ENCODE data around the gene GNG13.
A peak's percentile ranks its signal among the peaks of the same experiment; 100 is the strongest.

GNG13 gene

DNA sequence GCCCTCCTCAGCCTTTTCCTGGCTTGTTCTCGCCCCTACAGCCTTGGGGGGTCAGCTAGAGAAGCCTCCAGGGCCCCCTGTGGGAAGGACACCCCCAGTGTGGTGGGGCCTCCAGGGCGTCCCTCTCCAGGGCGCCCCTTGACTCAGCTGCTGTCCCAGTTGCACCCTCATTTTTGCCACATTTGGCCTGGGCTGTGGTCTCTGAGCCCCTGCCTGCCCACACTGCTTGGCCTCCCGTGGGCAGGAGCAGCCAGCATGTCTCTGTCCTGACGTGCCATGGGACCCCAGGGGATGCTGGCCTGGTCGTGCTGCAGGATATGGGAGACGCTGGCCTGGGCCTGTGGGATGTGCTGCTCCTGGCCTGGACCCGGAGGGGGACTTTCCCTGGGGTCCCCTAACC, 7.1 kb downstream of the GNG13 start:
- DNase-seq: no peak

DNA sequence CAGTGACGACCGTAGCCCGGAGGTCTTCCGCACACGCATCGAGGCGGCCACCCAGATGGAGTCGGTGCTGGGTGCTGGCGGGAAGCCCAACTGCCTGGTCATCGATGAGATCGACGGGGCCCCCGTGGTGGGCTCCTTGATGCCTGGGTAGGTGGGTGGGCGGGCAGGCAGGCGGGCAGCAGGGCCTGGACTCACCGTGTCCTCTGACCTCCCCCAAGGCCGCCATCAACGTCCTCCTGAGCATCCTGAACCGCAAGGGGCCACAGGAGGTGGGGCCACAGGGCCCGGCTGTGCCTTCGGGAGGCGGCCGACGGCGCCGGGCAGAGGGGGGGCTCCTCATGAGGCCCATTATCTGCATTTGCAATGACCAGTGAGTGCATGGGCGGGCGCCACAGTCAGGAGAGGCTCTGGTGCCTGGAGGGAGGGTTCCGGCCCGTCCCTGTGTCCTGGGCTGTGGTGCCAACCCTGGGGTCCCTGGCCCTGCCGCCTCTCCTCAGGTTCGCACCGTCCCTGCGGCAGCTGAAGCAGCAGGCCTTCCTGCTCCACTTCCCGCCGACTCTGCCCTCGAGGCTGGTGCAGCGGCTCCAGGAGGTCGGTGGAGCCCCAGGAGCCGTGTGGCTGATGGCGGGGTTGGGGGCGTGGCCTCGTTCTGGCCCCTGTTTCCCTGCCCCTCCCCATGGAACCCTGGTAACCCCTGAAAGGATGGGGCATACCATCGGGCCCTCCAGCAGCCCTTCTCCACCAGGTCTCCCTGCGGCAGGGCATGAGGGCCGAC, 8.1 kb downstream of the GNG13 start:
- DNase-seq: no peak

DNA sequence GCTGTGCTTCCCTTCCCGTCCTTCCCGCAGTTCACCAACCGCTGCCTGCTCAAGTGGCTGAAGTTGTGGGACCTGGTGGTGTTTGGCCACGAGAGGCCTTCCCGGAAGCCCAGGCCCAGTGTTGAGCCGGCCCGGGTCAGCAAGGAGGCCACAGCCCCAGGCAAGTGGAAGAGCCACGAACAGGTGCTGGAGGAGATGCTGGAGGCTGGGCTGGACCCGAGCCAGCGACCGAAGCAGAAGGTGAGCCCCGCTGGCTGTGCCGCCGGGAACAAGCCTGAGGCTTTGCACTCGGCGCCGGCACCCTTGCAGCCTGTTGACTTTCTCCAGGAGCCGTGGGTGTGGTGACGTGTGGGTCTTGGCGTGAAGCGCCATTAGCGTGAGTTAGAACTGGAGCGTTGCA, 9.4 kb downstream of the GNG13 start:
- no peak for DNase-seq

DNA sequence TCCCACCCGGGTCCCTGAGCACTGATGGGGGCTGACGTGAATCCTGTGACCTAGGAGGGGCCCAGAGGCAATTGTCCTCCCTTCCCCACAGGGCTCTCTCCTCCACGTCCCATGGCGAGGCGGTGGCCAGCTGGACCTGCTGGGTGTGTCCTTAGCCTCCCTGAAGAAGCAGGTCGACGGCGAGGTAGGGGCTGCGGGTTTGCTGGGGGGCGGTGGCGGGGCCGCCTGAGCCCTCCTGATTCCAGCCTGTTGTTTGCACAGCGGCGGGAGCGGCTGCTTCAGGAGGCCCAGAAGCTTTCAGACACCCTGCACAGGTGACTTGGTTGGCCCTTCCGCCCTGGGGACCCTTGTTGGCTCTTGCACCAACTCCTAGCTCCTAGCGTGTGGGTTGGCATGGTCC, 10.4 kb downstream of the GNG13 start:
- DNase-seq: no peak

DNA sequence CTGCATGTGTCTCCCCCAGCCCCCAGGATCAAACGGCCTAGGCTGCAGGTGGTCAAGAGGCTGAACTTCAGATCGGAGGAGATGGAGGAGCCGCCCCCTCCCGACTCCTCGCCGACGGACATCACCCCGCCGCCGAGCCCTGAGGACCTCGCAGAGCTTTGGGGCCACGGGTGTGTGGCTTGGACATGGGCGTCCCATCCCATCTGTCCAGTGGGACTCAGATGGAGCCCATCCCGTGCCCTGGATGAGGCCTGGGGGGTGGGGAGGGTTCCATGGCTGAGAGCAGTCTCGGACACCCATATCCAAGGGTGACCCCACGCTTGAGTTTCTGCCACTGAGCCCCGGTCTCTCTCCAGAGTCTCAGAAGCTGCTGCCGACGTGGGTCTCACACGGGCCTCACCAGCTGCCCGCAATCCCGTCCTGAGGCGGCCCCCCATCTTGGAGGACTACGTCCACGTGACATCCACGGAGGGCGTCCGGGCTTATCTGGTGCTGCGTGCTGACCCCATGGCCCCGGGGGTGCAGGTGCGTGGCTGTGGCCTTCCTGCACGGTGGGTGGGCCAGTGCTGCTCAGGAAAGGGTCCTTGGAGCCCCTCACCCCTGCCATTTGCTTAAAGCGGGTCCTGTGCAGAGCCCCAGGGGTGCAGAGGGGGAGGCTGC, 11.2 kb downstream of the GNG13 start:
- no peak for DNase-seq

DNA sequence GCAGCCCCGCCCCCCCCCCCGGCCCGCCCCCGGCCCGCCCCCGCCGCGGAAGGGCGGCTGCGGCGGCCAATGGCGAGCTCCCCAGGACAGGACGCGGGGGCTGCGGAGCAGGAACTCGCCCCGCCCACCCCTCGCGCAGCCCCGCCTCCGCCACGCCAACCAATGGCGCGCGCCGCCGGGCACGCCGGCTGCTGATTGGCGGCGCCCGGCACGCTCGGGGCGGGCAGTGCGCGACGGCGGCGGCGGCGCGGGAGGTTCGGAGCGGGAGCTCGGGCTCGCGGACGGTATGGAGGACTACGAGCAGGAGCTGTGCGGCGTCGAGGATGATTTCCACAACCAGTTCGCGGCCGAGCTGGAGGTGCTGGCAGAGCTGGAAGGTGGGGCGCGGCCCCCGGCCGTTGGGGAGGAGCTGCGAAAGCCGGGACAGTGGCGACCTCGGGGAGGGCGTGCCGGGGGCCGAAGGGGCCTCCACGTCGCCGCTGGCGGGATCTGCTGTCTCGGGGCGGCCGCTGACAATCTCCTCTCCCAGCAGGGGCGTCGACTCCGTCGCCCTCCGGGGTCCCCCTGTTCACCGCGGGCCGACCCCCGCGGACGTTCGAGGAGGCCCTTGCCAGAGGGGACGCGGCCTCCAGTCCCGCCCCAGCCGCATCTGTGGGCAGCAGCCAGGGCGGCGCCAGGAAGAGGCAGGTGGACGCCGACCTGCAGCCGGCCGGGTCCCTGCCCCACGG, 12.0 kb downstream of the GNG13 start, which contains the start of gene CHTF18:
TSS of gene CHTF18 (plus strand) at position 222 of the 728 bp plus-strand sequence. CDS start at position 287, 65 bp downstream.
- peak; percentile 81 for DNase-seq

DNA sequence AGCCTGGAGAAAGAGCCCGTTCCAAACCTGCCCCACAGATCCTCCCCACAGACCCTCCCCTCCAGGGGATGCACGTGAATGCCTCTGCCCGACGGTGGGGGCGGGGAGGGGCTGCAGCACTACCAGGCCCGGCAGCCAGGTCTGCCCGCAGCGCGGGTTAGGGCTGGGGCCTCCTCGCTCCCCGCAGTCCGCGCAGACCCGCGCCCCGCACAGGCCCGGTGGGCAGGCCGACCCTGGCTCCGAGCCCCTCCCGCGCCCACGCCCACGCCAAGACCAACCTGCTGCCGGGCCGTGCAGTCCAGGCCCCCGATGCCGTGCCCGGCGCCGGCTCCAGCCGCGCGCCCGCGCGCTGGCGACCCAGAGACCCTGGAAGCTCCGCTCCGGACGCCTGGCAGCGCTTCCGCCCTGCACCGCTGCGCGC, 12.5 kb downstream of the GNG13 start, which contains the start of gene RPUSD1:
TSS of gene RPUSD1 (minus strand) at position 404 of the 421 bp plus-strand sequence. CDS start 644 bp downstream, outside the sequence.
- DNase-seq: no peak

DNA sequence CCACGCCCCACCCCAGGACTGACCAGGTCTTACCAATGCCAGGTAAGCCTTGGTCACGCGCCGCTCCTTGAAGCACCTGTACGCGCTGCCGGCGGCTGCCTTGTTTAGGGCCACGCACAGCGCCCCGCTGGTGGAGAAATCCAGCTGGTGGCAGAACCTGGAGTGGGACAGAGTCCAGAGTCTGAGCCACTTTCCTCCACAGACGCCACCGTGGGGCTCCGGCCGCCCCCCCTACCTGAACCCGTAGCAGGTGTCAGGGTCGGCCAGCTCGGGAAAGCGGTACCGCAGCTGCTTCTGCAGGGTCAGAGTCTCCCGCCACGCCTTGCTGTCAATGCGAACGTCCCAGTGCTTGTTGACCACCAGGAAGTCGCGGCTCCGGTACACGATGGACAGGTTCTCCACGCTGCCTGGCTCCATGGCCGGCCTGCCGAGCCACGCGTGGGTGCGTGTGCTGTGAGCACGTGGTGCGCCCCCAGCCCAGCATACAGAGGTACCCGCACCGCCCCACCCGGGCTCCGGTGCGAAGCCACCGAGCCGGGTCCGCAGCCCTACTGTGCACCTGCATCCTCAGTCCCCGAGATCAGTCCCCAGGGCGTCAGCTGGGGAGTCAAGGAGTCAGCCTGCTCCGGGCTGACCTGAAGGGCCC, 13.1 kb downstream of the GNG13 start:
- DNase-seq: no peak

DNA sequence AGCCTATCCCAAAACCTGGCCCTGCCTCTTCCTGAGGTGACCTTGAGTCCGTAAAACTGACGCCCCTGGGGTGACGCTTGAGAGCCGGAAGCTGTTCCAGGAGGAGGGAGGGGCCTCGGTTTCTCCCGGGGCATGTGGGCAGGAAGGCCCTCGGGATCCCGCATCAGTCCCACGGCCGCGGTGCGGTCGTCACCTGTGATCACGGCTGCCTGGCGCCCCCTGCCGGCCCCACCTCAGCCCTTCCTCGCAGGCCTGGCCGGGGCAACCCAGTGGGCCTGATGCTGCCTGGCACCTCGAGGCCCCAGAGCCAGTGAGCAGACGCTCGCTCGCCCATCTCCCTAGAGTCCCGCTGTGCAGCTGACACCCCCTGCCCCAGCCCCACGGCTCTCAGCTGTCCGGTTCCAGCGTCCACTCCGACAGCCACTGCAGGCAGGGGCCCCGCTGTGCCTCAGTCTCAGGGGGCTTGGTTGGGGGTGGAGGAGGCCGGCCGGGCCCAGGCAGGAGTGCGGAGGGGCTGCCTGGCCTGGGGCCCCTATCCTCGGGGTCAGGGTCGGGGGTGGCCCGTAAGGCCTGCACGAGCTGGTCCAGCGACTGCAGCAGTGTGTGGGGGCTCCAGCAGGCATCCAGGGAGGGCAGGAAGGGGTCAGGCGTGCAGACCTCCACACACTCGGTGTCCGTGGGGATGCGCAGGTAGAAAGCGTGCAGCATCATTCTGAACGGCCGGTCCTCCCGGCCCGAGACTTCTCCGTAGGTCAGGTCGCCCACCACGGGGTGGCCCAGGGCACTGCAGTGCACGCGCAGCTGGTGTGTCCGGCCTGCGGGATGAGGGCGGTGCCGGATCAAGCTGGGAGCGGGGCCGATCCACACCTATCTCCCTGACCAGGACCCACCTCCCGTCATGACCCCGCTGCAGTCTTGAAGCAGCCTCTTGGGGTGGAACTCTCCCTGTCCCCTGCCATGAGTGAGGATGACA, 14.7 kb downstream of the GNG13 start:
- DNase-seq: peak; percentile 16

DNA sequence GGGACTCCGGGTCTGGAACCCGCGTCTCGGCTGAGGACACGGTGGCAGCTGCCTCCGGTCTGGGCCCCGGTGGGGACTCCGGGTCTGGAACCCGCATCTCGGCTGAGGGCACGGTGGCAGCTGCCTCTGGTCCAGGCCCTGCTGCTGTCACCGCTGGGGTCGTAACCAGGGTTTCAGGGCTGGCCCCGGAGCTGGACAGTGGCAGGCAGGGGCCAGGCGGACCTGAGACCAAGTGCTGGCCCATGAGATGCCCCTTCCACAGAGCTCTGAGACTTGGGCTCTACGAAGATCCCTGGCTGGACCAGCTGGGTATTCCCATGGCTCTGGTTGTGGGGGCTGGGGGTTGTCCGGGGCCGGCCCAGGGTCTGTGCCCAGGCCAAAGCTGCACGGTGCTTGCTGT, 16.1 kb downstream of the GNG13 start:
- no peak for DNase-seq

DNA sequence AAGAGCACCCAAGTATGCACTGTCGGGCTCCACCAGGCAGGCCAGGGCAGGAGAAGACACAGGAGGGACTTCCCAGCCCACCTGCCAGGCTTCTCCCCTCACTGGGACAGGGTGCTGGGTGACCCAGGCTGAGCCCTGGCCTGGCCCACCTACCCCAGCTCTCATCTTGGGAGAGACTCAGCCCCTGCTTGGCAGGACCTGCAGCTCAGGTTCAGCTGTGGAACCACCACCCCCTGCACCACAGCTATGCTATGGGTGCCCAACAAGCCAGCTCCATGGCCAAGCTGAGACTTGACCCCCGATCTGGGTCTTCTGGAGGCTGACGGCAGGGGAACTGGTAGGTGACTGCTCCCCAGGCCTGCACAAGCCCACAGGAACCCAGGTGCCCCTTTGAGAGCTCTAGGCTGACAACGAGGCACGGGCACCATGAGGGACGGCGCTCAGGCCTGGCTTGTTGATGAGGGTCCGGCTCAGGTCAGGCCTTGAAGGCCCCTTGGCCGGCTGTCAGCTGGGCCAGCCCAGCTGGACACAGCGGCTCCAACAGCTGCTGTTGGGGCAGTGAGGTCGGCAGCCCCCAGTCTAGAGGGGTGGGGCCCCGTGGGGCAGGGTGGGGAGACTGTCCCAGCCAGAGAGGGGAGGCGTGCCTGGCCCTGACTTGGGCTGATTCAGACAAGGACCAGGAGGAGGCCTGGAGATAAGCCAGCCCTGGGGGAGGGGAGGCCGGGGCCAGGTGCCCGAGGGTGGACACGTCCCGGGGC, 17.0 kb downstream of the GNG13 start:
- no peak for DNase-seq

DNA sequence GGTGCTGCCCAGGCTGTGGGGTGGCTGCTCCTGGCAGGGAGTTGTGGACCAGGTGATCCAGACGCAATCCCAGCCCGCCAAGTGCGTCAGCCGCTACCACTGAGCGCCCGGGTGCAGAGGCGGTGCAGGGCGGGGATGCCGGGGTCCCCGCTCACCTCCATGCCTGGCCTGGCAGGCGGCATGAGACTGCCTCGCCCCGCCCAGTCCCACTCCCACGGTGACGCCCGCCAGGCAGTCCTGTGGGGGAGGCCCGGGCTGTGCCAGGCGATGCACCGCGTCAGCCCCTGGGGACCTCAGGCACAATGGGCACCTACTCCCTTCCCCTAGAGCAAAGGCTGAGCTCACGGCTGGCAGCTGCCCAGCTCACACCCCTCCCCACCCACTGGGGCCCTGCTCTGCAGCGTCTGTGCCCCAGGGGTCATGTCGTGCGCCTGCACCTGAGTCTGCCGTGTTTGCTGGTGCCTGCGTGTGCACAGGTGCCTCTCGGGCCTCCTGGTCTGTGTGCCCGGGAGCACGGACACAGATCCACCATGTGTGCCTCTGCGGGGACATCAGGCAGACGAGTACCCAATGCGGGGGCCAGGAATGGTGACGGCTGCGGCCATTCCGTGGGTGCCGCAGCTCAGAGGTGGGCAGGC, 17.6 kb downstream of the GNG13 start:
- DNase-seq: no peak

DNA sequence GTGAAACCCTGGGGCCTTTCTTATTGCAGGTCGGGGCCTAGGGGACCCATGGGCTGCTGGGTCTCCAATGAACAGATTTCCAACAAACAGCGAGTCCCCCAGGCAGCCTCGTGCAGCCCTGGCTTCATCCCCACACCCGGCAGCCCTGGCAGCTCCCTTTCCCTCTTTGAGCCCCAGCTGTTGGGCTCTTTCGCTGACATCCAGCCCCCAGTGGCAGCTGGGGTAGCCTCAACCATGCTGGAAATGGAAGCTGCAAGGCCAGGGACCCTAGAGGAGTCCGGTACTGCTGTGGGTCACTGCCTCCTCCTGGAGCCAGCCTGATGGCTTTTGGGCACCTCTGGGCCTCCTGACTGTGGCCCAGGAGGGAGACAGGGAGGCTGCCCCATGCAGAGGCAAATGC, 18.3 kb downstream of the GNG13 start:
- no peak for DNase-seq

DNA sequence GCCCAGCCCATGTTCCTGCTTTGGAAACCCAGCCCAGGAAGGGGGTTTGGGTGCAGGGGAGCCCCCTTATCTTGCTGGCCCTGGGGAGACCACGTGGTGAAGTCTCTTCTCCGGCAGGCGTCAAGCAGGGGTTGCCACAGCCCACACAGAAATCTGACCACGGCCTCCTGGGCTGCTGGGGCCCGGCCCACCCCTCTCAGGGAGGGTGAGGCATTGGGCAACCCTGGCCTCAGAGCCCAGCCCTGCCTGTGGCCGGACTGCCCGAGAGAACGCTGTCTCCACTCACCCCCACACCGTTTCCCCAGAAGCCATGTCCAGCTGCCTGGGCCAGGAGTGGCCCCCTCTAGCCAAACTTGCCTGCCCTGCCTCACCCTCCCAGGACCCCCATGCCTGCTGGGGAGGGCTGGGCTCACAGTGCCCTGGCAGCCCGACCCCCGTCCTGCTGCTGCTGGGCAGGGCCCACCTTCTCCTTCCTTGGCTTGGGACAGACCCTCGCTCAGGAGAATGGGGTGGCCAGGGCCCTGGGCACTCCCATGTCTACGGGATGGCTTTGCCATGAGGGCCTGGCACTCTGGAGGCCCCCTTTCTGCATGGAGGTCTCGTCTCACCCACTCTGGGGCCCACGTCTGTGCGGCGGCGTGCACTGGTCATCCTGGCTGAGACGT, 19.1 kb downstream of the GNG13 start:
- no peak for DNase-seq

DNA sequence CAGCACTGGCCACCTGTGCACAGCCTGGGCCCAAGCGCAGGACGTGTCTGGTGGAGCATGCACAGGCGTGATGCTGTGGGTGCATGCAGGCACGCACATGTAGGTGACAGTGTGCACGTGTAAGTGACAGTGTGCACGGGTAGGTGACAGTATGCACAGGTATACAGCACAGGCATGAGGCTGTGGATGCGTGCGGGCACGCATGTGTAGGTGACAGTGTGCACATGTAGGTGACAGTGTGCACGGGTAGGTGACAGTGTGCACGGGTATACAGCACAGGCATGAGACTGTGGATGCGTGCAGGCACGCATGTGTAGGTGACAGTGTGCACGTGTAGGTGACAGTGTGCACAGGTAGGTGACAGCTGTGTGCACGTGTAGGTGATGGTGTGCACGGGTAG, 20.2 kb downstream of the GNG13 start:
- DNase-seq: no peak

DNA sequence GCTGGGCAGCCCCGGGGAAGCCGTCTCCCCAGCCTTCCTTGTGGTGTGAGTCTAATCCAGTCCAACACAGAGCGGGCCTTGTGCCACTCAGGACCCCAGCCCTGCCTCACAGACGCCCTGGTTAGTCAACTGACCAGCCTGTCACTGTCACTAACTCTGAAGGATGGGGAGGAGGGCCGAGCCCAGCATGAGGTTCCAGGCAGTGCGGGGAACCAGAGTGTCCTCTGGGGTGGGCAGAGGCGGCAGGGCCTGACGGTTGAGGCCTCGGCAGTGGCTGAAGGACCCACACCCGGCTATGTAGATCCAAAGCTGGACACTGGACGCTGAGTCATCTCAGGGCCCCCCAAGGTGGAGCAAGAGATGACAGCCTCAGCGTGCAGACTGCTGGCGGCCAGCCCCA, 21.0 kb downstream of the GNG13 start:
- DNase-seq: no peak

DNA sequence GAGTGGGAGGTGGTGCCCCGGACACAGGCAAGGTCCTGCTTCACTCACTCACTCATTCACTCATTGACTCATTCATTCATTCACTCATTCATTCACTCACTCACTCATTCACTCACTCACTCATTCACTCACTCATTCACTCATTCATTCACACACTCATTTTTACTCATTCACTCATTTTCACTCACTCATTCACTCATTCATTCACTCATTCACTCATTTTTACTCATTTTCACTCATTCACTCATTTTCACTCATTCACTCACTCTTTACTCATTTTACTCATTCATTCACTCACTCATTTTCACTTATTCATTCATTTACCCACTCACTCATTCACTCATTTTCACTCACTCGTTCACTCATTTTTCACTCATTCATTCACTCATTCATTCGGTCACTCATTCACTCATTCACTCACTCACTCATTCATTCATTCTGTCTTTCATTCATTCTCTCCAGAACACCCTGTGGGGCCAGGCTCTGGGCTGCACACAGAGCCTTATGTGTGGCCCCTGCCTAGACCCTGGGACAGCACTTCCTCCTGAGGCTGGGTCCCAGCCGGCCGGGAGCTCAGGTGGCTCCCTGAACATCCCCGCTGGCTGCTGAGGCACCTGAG, 21.5 kb downstream of the GNG13 start:
- DNase-seq: no peak

DNA sequence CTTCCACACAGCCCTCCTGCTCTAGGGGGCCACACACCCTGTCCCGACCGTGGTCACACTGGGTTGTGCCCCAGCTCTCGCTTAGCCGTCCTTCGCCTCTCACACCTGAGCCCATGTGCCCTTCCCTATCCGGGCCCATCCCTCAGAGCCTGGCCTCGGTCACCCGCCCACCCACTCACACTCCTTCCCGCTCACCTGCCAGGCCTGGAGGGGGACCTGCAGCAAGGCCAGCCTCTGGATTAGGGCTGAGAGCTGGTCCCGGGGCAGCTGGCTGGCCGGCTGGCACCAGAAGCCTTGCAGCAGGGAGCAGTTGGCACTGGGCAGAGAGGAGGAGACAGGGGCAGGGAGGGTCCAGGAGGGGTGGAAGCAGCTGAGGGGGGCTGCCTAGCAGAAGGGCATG, 22.1 kb downstream of the GNG13 start:
- no peak for DNase-seq

DNA sequence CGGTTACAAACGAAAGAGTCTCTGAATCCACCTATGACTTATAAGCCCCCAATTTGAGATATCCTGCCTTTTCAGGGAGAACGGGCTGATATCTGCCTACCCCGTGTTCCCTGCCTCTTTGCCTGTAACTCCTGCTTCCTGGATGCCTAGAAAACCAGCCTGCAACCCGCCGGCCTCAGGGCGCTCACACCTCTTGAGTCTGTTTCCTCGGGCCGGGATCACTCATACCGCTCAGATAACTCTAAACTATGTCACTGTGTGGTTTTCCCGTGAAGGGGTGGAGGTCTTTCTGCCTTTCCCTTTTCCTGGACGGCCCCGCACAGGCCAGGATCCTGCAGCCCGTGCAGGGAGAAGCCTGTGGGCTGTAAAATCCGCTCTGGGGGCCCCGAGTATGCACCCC, 22.7 kb downstream of the GNG13 start:
- DNase-seq: no peak

DNA sequence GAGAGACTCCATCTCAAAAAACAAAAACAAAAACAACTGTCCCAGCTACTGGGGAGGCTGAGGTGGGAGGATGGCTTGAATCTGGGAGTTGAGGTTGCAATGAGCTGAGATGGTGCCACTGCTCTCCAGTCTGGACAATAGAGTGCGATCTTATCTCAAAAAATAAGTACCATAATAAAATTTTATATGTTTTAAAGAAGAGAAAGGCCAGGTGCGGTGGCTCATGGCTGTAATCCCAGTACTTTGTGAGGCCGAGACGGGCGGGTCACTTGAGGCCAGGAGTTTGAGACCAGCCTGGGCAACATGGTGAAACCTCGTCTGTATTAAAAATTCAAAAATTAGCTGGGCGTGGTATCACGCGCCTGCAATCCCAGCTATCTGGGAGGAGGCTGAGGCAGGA, 23.7 kb downstream of the GNG13 start:
- no peak for DNase-seq

All from amniotic stem cell (primary cell).